Mammary epithelial cell (primary cell): ENCODE results near the gene ZNF627.

Source experiments
- CTCF ChIP-seq, 2 donors: IDR thresholded peaks in 1 of 2; conservative IDR thresholded peaks in 1 of 2; 2 replicates each; pipeline ENCODE4 v1.5.1; 2011 to 2012; ENCODE audit warnings: inconsistent platforms in 2 of 2, low read length in 2 of 2, mild to moderate bottlenecking in 2 of 2, control low read depth in 1 of 2, low read depth in 1 of 2; ENCODE audit not compliant: insufficient read depth in 1 of 2; ENCODE audit errors: extremely low read depth in 1 of 2
- EZH2 ChIP-seq: IDR thresholded peaks from 2 replicates; pipeline ENCODE4 v1.6.1; 2012; ENCODE audit warnings: low read length, inconsistent platforms, borderline replicate concordance

GRCh38 chr19:11556634-11557420 lies 40.5 kb upstream of the ZNF627 start:
- TF ChIP-seq CTCF (conservative IDR thresholded peaks at IDR 0.05 in 1 of 2, IDR thresholded peaks at IDR 0.05 in 1 of 2; ENCODE audit: extremely low read depth in 1 of 2, insufficient read depth in 1 of 2, low read depth in 1 of 2, low read length in 2 of 2) (no peak), EZH2 (no peak)
